HG02938 (cell line): ENCODE results near the gene C20orf141.
A peak's percentile ranks its signal among the peaks of the same experiment; 100 is the strongest.
"Not testable (repeated sequence)": the region's sequence is repeated elsewhere in the genome, so short reads cannot be mapped to it uniquely, and the experiment has no call there.

ENCODE experiments used
- ATAC-seq: cut with Tn5 transposase; IDR thresholded peaks from one replicate; pipeline ENCODE4 v1.9.1; 2021; ENCODE audit warnings: mild to moderate bottlenecking, moderate library complexity; ENCODE audit not compliant: unreplicated experiment

Gene C20orf141

GRCh38 chr20:2820084-2820895 is 5.5 kb downstream of the C20orf141 start:
- ATAC-seq, result no peak

- no peak for ATAC-seq
These were observed 6.4 kb downstream of the C20orf141 start for GRCh38 chr20:2820896-2821869.

- no peak for ATAC-seq
These were observed 7.3 kb downstream of the C20orf141 start for GRCh38 chr20:2822073-2822472.

- no peak for ATAC-seq
These were observed 11.0 kb downstream of the C20orf141 start for GRCh38 chr20:2825761-2826160.

- no peak for ATAC-seq
These were observed 11.9 kb downstream of the C20orf141 start for GRCh38 chr20:2826655-2827054.

- ATAC-seq, result no peak
These were observed 14.6 kb downstream of the C20orf141 start for GRCh38 chr20:2829376-2829775.

- not testable (repeated sequence) for ATAC-seq
These were observed 16.4 kb downstream of the C20orf141 start for GRCh38 chr20:2831206-2831605.

- ATAC-seq, result no peak
These were observed 19.0 kb downstream of the C20orf141 start for GRCh38 chr20:2833761-2834160.

- ATAC-seq, result no peak
These were observed 19.8 kb downstream of the C20orf141 start for GRCh38 chr20:2834401-2835110.

- no peak for ATAC-seq
These were observed 20.6 kb downstream of the C20orf141 start for GRCh38 chr20:2835331-2835796.

GRCh38 chr20:2836035-2836434 is 21.2 kb downstream of the C20orf141 start:
- ATAC-seq, result no peak

- ATAC-seq, result no peak
These were observed 22.6 kb downstream of the C20orf141 start for GRCh38 chr20:2837221-2837960.

GRCh38 chr20:2838170-2838797 is 23.5 kb downstream of the C20orf141 start:
- ATAC-seq, result no peak

GRCh38 chr20:2838847-2839671 is 24.3 kb downstream of the C20orf141 start:
- ATAC-seq, result no peak

GRCh38 chr20:2839732-2840137 is 24.9 kb downstream of the C20orf141 start:
- ATAC-seq, result no peak

GRCh38 chr20:2840138-2840966 is 25.6 kb downstream of the C20orf141 start, which contains the start of the genes PCED1A and VPS16:
TSS of gene PCED1A (minus strand) at chr20:2840655. CDS start at chr20:2839912, 743 bp downstream.
TSS of gene VPS16 (plus strand) at chr20:2840745. CDS start at chr20:2840775, 30 bp downstream.
- ATAC-seq, result peak; percentile 92

- peak; percentile 33 for ATAC-seq
These were observed 26.3 kb downstream of the C20orf141 start for GRCh38 chr20:2840967-2841531.
